NCI-H446 treated with DMSO at 0.1 percent for 48 hours (cell line): ENCODE data around the gene VPS8.

ENCODE experiments used
- DNase-seq: peaks from one replicate; lab custom pipeline; 2025; lab: John Stamatoyannopoulos, UW

The VPS8 gene

DNA sequence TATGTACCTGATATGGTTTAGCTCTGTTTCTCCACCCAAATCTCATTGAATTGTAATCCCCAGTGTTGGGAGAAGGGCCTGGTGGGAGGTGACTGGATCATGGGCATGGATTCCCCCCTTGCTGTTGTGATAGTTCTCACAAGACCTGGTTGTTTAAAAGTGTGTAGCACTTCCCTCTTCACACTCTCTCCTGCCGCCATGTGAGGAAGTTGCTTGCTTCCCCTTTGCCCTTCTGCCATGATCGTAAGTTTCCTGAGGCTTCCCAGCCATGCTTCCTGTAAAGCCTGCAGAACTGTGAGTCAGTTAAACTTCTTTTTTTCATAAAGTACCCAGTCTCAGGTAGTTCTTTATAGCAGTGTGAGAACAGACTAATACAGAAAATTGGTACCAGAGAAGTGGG, 247.8 kb downstream of the VPS8 start:
- no peak for DNase-seq

DNA sequence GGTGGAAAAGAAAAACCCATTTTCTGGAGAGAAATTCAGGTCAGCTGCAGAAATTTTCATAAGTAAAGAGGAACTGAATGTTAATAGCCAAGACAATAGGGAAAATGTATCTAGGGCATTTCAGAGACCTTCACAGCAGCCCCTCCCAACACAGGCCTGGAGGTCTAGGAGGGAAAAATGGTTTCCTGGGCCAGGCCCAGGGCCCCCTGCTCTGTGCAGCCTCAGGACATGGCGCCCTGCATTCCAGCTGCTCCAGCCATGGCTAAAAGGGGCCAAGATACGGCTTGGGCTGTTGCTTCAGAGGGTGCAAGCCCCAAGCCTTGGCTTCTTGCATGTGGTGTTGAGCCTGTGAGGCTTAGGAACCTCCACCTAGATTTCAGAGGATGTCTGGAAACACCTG, 248.7 kb downstream of the VPS8 start:
- no peak for DNase-seq

DNA sequence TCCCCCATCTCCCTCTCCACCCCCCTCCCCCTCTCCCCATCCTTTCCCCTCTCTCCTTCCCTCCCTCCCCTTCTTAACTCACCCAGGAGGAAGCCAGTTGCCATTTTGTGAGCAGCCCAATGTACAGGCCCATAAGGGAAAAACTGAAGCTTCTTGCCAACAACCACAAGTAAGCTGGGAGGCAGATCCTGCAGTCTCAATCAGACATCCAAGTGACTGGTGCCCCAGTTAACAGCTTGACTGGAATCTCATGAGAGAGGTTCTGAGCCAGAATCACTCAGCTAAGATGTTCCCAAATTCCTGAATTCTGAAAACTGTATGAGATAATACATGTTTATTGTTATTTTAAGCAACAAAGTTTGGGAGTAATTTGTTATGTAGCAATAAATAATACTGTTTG, 250.2 kb downstream of the VPS8 start:
- no peak for DNase-seq

- no peak for DNase-seq
These were observed 251.5 kb downstream of the VPS8 start for GRCh38 chr3:185063431-185063830.

- DNase-seq, result no peak
These were observed 253.1 kb downstream of the VPS8 start for GRCh38 chr3:185065059-185065458.

GRCh38 chr3:185066251-185066650, 254.3 kb downstream of the VPS8 start:
- no peak for DNase-seq

DNA sequence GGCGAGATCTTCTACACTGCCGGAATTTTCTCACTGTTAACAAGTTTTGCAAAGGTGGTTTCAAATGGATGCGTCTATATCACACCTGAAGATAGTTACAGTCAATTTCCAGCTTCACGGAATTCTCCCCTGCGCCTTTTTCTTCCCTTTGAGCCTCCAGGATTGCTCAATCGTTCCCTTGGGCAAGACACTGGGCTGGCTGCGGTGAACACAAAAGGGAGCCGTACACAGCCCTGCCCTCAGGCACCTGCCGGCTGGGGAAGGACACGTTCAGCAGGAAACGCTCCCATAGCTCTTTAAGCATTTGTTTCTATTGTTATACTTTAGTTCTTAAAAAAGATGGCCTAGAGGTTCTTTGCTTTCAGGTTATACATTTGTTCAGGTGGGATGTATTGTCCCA, 255.2 kb downstream of the VPS8 start:
- no peak for DNase-seq

DNA sequence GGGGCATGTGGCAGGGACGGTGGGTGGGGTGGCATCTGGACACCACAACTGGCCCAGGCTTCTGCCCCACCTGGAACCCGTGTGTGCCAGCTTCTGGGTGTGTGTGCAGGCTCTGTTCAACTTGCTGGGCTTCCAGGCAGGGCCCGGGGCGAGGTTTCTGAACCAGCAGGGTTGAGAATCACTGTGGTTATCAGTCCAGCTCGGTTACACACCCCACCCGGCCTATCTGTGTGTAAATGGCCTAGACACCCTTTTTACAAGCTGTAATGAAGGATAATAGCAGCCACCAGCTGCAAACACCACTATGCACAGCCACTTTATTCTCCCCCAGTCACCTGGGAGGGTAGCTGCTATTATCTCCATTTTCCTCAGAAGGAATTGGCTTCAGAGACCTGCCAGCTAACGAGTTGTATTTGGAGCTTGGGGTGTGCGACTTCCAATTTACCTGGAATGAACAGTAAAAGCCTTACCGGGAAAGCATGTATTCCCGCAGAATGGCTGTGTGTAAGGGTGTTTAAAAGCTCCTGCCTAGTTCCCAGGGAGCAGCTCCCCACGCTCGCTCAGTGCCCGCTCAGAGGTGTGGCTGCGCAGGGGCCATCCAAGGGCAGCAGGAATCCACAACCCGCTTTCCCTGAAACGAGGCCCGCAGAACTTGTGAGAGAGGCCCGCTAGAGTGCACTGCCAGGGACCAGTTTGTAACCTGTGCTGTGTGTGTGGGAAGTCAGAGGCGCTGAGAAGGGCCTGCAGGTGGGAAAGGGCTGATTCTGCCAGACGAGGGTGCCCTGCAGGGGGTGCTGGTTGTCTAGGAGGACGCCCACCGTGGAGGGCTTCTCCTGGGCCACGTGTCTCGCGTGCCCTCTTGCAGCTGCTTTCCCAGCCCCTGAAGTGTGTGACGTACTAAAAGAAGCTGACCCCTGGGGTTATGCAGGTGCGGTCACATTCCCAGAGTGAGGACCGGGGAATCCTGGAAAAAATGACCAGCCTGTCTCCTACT, 257.4 kb downstream of the VPS8 start:
- DNase-seq, result no peak

- DNase-seq, result no peak
These were observed 258.7 kb downstream of the VPS8 start for GRCh38 chr3:185070491-185071286.

GRCh38 chr3:185071287-185071800, 259.4 kb downstream of the VPS8 start:
- DNase-seq, result no peak

DNA sequence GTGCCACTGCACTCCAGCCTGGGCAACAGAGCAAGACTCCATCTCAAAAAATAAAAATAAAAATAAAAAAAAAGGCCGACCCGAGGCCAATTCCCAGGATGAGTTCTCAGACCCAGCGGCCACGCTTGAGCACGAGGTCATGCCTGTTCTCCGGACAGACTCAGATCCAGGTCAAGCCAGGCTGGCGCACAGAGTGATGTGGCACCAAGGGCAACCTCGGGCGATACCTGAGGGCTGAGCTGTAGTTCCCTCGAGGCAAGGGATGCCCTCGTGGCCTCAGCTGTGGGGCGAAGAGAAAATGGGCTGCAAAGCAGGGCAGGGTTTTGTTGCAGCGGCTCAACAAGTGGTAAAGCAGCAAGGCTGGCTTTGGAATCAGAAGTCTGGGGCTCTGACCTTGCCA, 263.6 kb downstream of the VPS8 start:
- DNase-seq, result no peak

GRCh38 chr3:185076219-185076618, 264.3 kb downstream of the VPS8 start:
- DNase-seq, result no peak

GRCh38 chr3:185079625-185080024, 267.7 kb downstream of the VPS8 start:
- no peak for DNase-seq

- no peak for DNase-seq
These were observed 269.6 kb downstream of the VPS8 start for GRCh38 chr3:185081521-185081920.

DNA sequence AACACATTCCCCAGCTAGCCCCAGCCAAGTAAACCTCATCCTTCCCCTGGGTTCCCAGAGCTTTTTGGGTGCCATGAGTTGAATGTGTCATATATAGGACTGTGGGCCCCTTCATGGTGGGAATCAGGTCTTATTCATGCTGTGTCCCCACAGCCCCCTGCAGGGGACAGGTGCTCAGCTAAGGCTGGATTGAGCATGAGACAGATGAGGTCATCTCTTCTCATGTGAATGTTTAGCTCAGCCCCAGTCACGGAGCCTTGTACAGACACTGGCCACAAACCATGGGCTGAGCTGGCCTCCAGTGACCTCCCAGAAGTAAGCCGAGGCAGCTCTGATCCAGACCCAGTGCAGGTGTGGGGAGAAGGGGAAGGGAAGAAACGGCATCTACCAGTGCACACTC, 270.2 kb downstream of the VPS8 start:
- DNase-seq, result no peak

DNA sequence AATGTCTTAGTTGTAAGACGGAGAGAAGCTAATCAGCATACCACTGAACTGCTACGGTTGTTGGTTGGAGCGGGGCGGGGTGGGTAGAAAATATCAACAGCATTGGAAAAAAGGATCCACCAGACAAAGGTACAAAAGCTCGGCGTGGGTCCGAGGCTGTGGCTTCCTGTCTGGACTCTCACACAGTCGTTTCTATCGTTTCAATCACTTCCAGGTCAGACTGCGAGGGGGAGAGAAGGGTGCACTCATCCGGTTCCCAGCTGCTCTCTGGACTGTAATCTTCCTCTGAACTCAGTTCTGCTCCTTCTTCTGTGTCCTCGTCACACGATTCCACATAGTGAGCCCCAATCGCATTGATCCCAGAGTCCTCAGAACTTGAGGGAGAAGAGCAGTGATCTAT, 270.9 kb downstream of the VPS8 start:
- DNase-seq, result no peak

GRCh38 chr3:185084402-185084801, 272.4 kb downstream of the VPS8 start:
- no peak for DNase-seq

DNA sequence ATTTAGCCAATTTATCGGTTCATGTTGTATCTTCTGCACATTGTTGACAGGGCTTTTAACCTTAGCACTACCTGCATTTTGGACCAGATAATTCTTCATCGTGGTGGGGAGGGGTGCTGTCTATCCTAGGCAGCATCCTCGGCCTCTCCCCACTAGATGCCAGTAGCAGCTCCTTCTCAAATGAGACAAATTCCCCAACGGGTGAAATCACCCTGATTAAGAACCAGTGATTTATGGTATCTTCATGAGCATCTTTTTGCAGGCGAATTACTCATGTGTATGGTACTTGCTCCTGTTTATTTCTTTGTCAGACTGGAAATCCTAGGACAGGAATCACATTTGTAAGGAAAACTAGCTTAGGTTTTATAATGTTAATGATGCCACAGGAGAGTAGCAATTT, 272.9 kb downstream of the VPS8 start:
- no peak for DNase-seq

- no peak for DNase-seq
These were observed 275.5 kb downstream of the VPS8 start for GRCh38 chr3:185087419-185087818.

- no peak for DNase-seq
These were observed 277.4 kb downstream of the VPS8 start for GRCh38 chr3:185089343-185089742.

DNA sequence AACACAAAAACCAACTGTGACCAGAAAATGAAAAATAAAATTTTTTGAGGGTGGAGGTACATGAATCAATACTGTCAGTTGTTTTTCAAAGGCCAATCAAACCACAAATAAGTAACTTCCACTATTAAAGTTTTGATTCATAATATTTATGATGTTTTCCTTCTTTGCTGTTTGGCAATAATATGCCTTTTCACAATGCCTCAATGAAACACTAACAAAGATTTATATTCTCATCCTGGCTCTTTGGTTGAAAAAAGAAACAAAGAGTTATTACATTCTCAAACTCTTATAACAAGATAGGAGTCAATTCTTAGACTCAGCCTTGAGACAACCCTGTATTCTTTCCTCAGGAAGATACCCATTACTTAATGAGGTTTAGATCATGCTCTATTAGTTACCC, 277.8 kb downstream of the VPS8 start:
- no peak for DNase-seq

DNA sequence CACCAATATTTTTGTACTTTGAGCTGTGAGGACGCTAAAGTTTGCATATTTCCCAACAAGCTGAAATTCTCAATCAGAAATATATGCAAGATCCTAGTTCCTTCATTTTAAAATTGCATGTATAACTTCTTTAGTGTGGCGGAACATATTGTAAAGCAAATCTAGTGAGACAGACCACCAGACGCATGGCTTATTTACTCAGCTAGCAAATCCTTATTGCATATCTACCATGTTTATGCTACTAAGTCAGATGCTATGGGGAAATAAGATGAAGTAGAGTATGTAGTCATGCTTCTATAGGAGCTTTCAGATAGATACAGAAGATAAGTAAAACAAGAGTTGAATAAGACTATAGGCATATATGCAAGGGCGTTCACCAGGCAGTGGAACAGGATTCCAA, 278.8 kb downstream of the VPS8 start:
- DNase-seq, result no peak

- DNase-seq, result no peak
These were observed 281.1 kb downstream of the VPS8 start for GRCh38 chr3:185093116-185093515.
